Measurements from ENCODE around the gene HOOK2. TPM values are rescaled to one million over a fixed set of nuclear protein-coding genes. Genes with fewer than 3 reads are reported as not detected.

The HOOK2 gene
- total and polyA plus RNA-seq, 5 donors, result 9.3 to 22.9 (median 17.2) TPM

- Histone ChIP-seq H3K4me1 (ENCODE audit: control insufficient read depth, insufficient read depth, low read length) (no peaks in the 10 kb centered on the region), H3K27ac (ENCODE audit: low read length) (no peak overlapping the region), H3K9me3 (ENCODE audit: control insufficient read depth, low read length) (no peaks in the 10 kb centered on the region), H3K27me3 (ENCODE audit: control insufficient read depth, insufficient read depth) (no peaks in the 10 kb centered on the region), H3K4me3 (ENCODE audit: low read length) (no peak overlapping the region)
- ATAC-seq (no peak), DNase-seq (no peak)
- intact Hi-C loops (cut with DNase I), result no loop called here
- WGBS, result 38% methylated on average over 24 of the region's 24 CpGs
Measured at GRCh38 chr19:12749938-12750521, 25.3 kb downstream of the HOOK2 start.

- intact Hi-C loops (cut with DNase I), result no loop called here
- ATAC-seq (no peak), DNase-seq (no peak)
- Histone ChIP-seq H3K4me3 (ENCODE audit: low read length) (no peak overlapping the region), H3K4me1 (ENCODE audit: control insufficient read depth, insufficient read depth, low read length) (no peaks in the 10 kb centered on the region), H3K27ac (ENCODE audit: low read length) (no peak overlapping the region), H3K27me3 (ENCODE audit: control insufficient read depth, insufficient read depth) (no peaks in the 10 kb centered on the region), H3K9me3 (ENCODE audit: control insufficient read depth, low read length) (no peaks in the 10 kb centered on the region)
- WGBS, result 62% methylated on average over 6 of the region's 6 CpGs
Measured at GRCh38 chr19:12748489-12748888, 26.9 kb downstream of the HOOK2 start.

GRCh38 chr19:12745166-12745897 lies 30.0 kb downstream of the HOOK2 start:
- Histone ChIP-seq H3K4me1 (ENCODE audit: control insufficient read depth, insufficient read depth, low read length) (no peaks in the 10 kb centered on the region), H3K9me3 (ENCODE audit: control insufficient read depth, low read length) (no peaks in the 10 kb centered on the region), H3K4me3 (ENCODE audit: low read length) (no peak overlapping the region), H3K27ac (ENCODE audit: low read length) (no peak overlapping the region), H3K27me3 (ENCODE audit: control insufficient read depth, insufficient read depth) (no peaks in the 10 kb centered on the region)
- intact Hi-C loops (cut with DNase I), result no loop called here
- WGBS, result 81% methylated on average over 22 of the region's 22 CpGs
- DNase-seq (no peak), ATAC-seq (no peak)

- peak overlapping the region; percentile 67 for H3K4me3 ChIP-seq (ENCODE audit: low read length)
- no peak overlapping the region for H3K27ac ChIP-seq (ENCODE audit: low read length)
- intact Hi-C loops (cut with DNase I), result no loop called here
- DNase-seq (peak in 1 of 3 donors; percentile 62), ATAC-seq (no peak)
- H3K4me1 ChIP-seq (ENCODE audit: control insufficient read depth, insufficient read depth, low read length), result peaks cover 9% of the 10 kb centered on the region
- WGBS, result 14% methylated on average over 13 of the region's 13 CpGs
- no peaks in the 10 kb centered on the region for H3K27me3 ChIP-seq (ENCODE audit: control insufficient read depth, insufficient read depth)
- no peaks in the 10 kb centered on the region for H3K9me3 ChIP-seq (ENCODE audit: control insufficient read depth, low read length)
Measured at GRCh38 chr19:12737835-12738351, 37.5 kb downstream of the HOOK2 start.

GRCh38 chr19:12736995-12737834 lies 38.1 kb downstream of the HOOK2 start, which contains the start of gene GET3:
TSS of gene GET3 (plus strand) at chr19:12737497. CDS start at chr19:12737506, 9 bp downstream.
- ATAC-seq, result peak; percentile 91 to 93
- Histone ChIP-seq H3K4me3 (ENCODE audit: low read length) (peak within 1 kb of the TSS; percentile 67), H3K27me3 (ENCODE audit: control insufficient read depth, insufficient read depth) (no peaks in the 10 kb centered on the region), H3K27ac (ENCODE audit: low read length) (peak within 1 kb of the TSS; percentile 76), H3K9me3 (ENCODE audit: control insufficient read depth, low read length) (no peaks in the 10 kb centered on the region), H3K4me1 (ENCODE audit: control insufficient read depth, insufficient read depth, low read length) (peaks cover 9% of the 10 kb centered on the region)
- intact Hi-C loops (cut with DNase I), result no loop called here
- DNase-seq, result peak; percentile 75 to 95 (median 91)
- under 1% methylated on average over 29 of the region's 29 CpGs for WGBS

DNA sequence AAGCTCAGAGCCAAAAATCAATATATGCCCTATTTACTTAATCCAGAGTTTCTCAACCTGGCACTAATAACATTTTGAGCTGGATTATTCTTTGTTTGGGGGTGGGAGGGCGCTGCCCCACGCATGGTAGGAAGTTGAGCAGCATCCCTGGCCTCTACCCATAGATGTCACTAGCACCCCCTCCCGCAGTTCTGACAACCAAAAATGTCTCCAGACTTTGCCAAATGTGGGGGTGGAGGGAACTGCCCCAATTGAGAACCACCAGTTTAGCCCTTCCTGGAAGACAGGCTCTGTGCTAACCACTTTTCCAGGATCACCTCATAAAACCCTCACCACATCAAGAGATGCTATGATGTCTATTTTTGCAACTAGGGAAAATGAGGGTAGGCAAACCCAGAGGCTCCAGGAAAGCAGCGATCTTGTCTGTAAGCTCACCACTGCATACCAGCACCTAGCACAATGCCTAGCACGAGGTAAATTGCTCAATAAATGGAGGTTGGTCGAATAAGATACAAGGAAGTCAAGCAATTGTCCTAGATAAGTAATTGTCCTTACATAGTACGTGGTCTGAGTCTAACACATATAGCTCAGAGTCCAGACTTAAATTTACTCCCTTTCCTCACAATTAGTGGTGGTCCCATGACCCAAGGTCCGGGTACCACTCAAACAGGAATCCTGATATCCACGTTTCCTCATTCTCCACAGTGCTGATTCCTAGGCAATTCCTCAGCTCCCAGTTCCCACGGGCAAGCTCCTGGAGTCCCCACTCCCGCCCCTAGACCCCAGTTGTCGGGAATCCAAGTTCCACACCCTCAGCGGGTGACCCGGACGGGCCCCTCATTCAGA lies 41.8 kb downstream of the HOOK2 start:
- ATAC-seq, result no peak
- Histone ChIP-seq H3K4me1 (ENCODE audit: control insufficient read depth, insufficient read depth, low read length) (peaks cover 9% of the 10 kb centered on the region), H3K27ac (ENCODE audit: low read length) (peak overlapping the region; percentile 90), H3K9me3 (ENCODE audit: control insufficient read depth, low read length) (no peaks in the 10 kb centered on the region), H3K4me3 (ENCODE audit: low read length) (peak overlapping the region; percentile 96), H3K27me3 (ENCODE audit: control insufficient read depth, insufficient read depth) (no peaks in the 10 kb centered on the region)
- WGBS, result under 1% methylated on average over 15 of the region's 15 CpGs
- no peak for DNase-seq
- intact Hi-C loops (cut with DNase I), result no loop called here

GRCh38 chr19:12731337-12731736 lies 44.0 kb downstream of the HOOK2 start:
- Histone ChIP-seq H3K27ac (ENCODE audit: low read length) (no peak overlapping the region), H3K4me3 (ENCODE audit: low read length) (no peak overlapping the region), H3K27me3 (ENCODE audit: control insufficient read depth, insufficient read depth) (no peaks in the 10 kb centered on the region), H3K4me1 (ENCODE audit: control insufficient read depth, insufficient read depth, low read length) (peaks cover under 1% of the 10 kb centered on the region), H3K9me3 (ENCODE audit: control insufficient read depth, low read length) (no peaks in the 10 kb centered on the region)
- no peak for DNase-seq
- 90% methylated on average over 24 of the region's 24 CpGs for WGBS
- intact Hi-C loops (cut with DNase I), result no loop called here
- ATAC-seq, result no peak

DNA sequence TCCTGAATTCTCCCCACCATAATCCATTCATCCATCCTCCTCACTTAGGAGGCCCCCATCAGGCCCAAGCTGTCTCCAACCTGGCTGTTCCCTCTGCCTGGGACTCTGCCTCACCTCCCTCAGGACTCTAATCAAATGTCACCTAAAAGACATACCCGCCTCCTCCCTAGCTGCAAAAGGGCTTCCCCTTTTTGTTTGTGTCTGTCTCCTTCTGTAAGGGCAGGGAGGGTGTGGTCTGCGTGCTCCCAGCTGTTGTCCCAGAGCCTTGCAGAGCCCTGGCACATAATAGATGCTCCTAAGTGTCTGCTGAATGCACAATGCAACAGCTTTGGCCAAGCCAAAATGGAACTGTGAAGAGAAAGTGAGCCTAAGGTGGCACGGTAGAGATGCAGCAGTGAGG lies 45.3 kb downstream of the HOOK2 start:
- no peaks in the 10 kb centered on the region for H3K9me3 ChIP-seq (ENCODE audit: control insufficient read depth, low read length)
- no peak overlapping the region for H3K4me3 ChIP-seq (ENCODE audit: low read length)
- no peaks in the 10 kb centered on the region for H3K4me1 ChIP-seq (ENCODE audit: control insufficient read depth, insufficient read depth, low read length)
- WGBS, result 73% methylated on average over 3 of the region's 3 CpGs
- intact Hi-C loops (cut with DNase I), result no loop called here
- no peak for ATAC-seq
- no peaks in the 10 kb centered on the region for H3K27me3 ChIP-seq (ENCODE audit: control insufficient read depth, insufficient read depth)
- no peak overlapping the region for H3K27ac ChIP-seq (ENCODE audit: low read length)
- DNase-seq, result no peak

DNA sequence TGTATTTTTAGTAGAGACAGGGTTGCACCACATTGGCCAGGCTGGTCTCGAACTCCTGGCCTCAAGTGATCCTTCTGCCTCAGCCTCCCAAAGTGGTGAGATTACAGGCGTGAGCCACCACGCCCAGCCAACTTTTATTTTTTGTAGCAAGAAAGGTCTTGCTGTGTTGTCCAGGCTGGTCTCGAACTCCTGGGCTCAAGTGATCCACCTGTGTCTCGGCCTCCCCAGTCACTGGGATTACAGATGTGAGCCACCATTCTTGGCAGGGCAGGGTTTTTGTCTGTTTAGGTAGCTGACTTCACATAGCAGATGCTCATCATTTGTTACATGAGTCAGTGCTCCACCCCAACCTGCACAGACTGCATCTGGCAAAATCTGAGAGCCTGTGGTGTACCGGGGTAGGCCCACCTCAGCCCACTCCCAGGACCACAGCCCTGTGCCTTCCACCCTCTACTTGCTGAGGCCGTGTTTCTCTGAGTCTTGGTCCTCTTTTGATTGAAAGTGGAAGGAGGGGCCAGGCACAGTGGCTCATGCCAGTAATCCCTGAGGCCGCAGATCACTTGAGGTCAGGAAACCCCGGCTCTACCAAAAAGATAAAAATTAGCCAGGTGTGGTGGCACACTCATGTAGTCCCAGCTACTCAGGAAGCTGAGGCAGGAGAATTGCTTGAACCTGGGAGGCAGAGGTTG lies 47.5 kb downstream of the HOOK2 start:
- H3K4me1 ChIP-seq (ENCODE audit: control insufficient read depth, insufficient read depth, low read length), result no peaks in the 10 kb centered on the region
- H3K4me3 ChIP-seq (ENCODE audit: low read length), result no peak overlapping the region
- intact Hi-C loops (cut with DNase I), result no loop called here
- DNase-seq (no peak), ATAC-seq (no peak)
- no peak overlapping the region for H3K27ac ChIP-seq (ENCODE audit: low read length)
- no peaks in the 10 kb centered on the region for H3K27me3 ChIP-seq (ENCODE audit: control insufficient read depth, insufficient read depth)
- WGBS, result 96% methylated on average over 9 of the region's 9 CpGs
- H3K9me3 ChIP-seq (ENCODE audit: control insufficient read depth, low read length), result no peaks in the 10 kb centered on the region

DNA sequence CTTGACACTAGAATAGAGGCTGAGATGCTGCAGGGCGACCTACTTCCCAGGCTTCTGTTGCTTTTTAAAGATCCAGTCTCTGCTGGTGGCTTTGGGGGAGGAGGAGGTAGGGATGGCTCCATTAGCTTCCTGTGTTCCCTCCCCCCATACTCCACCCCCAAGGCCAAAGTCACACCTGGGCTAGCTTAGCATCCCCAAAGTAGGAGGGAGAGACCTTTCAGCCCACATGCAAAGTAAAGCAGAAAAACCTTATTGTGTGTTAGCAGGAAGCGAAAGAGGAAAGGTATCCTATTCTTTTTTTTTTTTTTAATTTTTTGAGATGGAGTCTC lies 48.4 kb downstream of the HOOK2 start:
- Histone ChIP-seq H3K9me3 (ENCODE audit: control insufficient read depth, low read length) (no peaks in the 10 kb centered on the region), H3K27ac (ENCODE audit: low read length) (no peak overlapping the region), H3K27me3 (ENCODE audit: control insufficient read depth, insufficient read depth) (no peaks in the 10 kb centered on the region), H3K4me3 (ENCODE audit: low read length) (no peak overlapping the region), H3K4me1 (ENCODE audit: control insufficient read depth, insufficient read depth, low read length) (no peaks in the 10 kb centered on the region)
- no peak for ATAC-seq
- WGBS, result 88% methylated on average over 2 of the region's 2 CpGs
- intact Hi-C loops (cut with DNase I), result no loop called here
- DNase-seq, result no peak
